Measurements from ENCODE around the gene ACHE. TPM values are rescaled to one million over a fixed set of nuclear protein-coding genes. Genes with fewer than 3 reads are reported as not detected.

ACHE gene
- total RNA-seq, 1 experiment from 2014 or later = 0.40 TPM

DNA sequence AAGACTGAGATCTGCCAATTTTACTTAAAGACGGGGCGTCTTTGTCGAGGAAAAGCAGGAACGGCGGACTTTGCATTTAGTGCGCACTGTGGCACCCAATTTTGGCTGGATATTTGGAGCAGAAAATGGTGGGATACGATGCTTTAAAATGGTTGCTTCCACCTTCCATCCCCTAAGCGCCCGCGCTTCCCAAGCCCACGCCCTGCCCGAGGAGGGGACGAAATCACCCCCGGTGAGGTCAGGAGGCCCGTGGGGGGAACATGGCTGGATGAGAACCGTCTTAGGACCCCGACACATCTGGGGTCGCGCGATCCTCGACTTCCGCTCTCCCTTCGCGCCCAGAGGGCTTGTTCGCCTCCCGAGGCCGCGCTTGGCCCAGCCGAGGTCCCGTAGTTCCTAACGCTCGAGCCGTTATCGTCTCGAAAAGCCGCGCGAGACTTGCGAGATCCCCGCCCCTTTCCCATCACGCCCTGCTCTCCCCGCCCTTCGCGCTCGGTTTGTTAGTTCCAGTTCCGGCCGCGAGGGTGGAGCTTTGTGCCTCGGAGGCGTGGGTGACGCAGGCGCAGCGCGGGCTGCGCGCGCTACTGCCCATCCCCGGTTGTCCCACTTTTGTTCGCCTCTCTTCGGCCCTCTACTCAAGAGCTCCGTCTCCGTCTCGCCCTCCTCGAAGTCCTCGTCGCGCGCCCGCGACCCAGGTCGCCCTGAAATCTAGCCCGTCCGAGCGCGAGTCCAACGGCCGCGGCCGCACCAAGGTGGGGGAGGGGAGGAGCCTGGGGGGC, 20.9 kb downstream of the ACHE start, which contains the start of gene SRRT:
Gene SRRT (plus strand): TSS at position 527 of the 779 bp plus-strand sequence. CDS start 488 bp downstream, outside the sequence.
- Histone ChIP-seq H3K27ac (ENCODE audit: low read length) (peak within 1 kb of the TSS; percentile 76), H3K79me2 (ENCODE audit: low read length) (peaks cover 49% of the 10 kb centered on the region), H3K4me3 (ENCODE audit: low read length) (peak within 1 kb of the TSS; percentile 78), H3K4me2 (ENCODE audit: low read length) (peak within 1 kb of the TSS; percentile 100), H4K20me1 (ENCODE audit: low read length) (peaks cover 41% of the 10 kb centered on the region), H3K9ac (ENCODE audit: low read length) (peak within 1 kb of the TSS; percentile 99), H3F3A (ENCODE audit: low read length, unreplicated experiment) (no peaks in the 10 kb centered on the region), H3K27me3 (ENCODE audit: low read length) (no peaks in the 10 kb centered on the region), H3K36me3 (ENCODE audit: low read depth, low read length) (peaks cover 26% of the 10 kb centered on the region), H3K4me1 (ENCODE audit: insufficient read depth, low read length) (peaks cover 27% of the 10 kb centered on the region), H2AFZ (ENCODE audit: low read length) (peak within 1 kb of the TSS; percentile 77), H3K9me3 (ENCODE audit: low read length) (no peaks in the 10 kb centered on the region), H3K9me2 (replicated peaks; ENCODE audit: low read length) (no peaks in the 10 kb centered on the region)
- ChIA-PET CTCF (interaction anchor here (0.6 to 0.7 kb wide), 2 partner anchors 286 to 321 kb away, joined by 7 read pairs; no protein-coding TSS in a partner anchor), POLR2A (ENCODE audit: unreplicated experiment) (interaction anchor here (0.5 to 1.8 kb wide), 8 partner anchors 15 to 1532 kb away, joined by 3 to 39 read pairs (median 5); partner anchors contain the start of genes SLC12A9 and UFSP1)
- TSS peak; percentile 98 for BruUV-seq (replicated peaks)
- peak; percentile 97 for DNase-seq
- TF ChIP-seq EZH2phosphoT487 (IDR thresholded peaks at IDR 0.05; ENCODE audit: borderline replicate concordance, low read length) (no peak), EZH2 (IDR thresholded peaks at IDR 0.05; ENCODE audit: low read length, unreplicated experiment) (no peak)
- TF ChIP-seq, protein P1, sequence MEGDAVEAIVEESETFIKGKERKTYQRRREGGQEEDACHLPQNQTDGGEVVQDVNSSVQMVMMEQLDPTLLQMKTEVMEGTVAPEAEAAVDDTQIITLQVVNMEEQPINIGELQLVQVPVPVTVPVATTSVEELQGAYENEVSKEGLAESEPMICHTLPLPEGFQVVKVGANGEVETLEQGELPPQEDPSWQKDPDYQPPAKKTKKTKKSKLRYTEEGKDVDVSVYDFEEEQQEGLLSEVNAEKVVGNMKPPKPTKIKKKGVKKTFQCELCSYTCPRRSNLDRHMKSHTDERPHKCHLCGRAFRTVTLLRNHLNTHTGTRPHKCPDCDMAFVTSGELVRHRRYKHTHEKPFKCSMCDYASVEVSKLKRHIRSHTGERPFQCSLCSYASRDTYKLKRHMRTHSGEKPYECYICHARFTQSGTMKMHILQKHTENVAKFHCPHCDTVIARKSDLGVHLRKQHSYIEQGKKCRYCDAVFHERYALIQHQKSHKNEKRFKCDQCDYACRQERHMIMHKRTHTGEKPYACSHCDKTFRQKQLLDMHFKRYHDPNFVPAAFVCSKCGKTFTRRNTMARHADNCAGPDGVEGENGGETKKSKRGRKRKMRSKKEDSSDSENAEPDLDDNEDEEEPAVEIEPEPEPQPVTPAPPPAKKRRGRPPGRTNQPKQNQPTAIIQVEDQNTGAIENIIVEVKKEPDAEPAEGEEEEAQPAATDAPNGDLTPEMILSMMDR (conservative IDR thresholded peaks at IDR 0.05; ENCODE audit: low read depth, low read length) = no peak
- intact Hi-C loops (cut with micrococcal nuclease) = no loop called here
- ATAC-seq = peak; percentile 97

DNA sequence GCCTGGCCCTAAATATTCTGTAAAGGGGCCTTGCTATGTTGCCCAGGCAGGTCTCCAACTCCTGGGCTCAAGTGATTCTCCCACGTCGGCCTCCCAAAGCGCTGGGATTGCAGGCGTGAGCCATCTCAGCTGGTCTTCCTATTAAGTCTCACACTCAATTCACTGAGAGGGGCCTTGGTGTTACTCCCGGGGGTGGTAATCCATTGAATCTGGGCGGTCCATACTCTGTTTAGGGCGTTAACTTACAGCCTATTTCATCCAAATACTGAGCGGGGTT, 21.4 kb downstream of the ACHE start:
- no TSS peak for BruUV-seq (replicated peaks)
- H3K9me3 ChIP-seq (ENCODE audit: low read length) = no peaks in the 10 kb centered on the region
- no peaks in the 10 kb centered on the region for H3F3A ChIP-seq (ENCODE audit: low read length, unreplicated experiment)
- peaks cover 36% of the 10 kb centered on the region for H4K20me1 ChIP-seq (ENCODE audit: low read length)
- no peak for ATAC-seq
- POLR2A ChIA-PET (ENCODE audit: unreplicated experiment) = no interaction called here
- TF ChIP-seq, protein P1 (conservative IDR thresholded peaks at IDR 0.05; ENCODE audit: low read depth, low read length) = no peak
- TF ChIP-seq EZH2 (IDR thresholded peaks at IDR 0.05; ENCODE audit: low read length, unreplicated experiment) (no peak), EZH2phosphoT487 (IDR thresholded peaks at IDR 0.05; ENCODE audit: borderline replicate concordance, low read length) (no peak)
- no peaks in the 10 kb centered on the region for H3K27me3 ChIP-seq (ENCODE audit: low read length)
- CTCF ChIA-PET = no interaction called here
- peak overlapping the region; percentile 99 for H3K9ac ChIP-seq (ENCODE audit: low read length)
- peak overlapping the region; percentile 78 for H3K4me3 ChIP-seq (ENCODE audit: low read length)
- H3K9me2 ChIP-seq (replicated peaks; ENCODE audit: low read length) = no peaks in the 10 kb centered on the region
- DNase-seq = no peak
- H3K4me1 ChIP-seq (ENCODE audit: insufficient read depth, low read length) = peaks cover 27% of the 10 kb centered on the region
- H3K4me2 ChIP-seq (ENCODE audit: low read length) = peak overlapping the region; percentile 100
- peak overlapping the region; percentile 76 for H3K27ac ChIP-seq (ENCODE audit: low read length)
- peaks cover 22% of the 10 kb centered on the region for H3K36me3 ChIP-seq (ENCODE audit: low read depth, low read length)
- peak overlapping the region; percentile 77 for H2AFZ ChIP-seq (ENCODE audit: low read length)
- H3K79me2 ChIP-seq (ENCODE audit: low read length) = peaks cover 44% of the 10 kb centered on the region
- intact Hi-C loops (cut with micrococcal nuclease) = no loop called here
